Measurements from ENCODE around the gene CD244.

GRCh38 chr1:160801836-160802580 is 60.7 kb downstream of the CD244 start:
- TF ChIP-seq EZH2 (IDR thresholded peaks at IDR 0.05; ENCODE audit: borderline replicate concordance, insufficient read depth, low read length, poor library complexity, severe bottlenecking): no peak
- TF ChIP-seq RAD21 (conservative IDR thresholded peaks at IDR 0.05): no peak
- TF ChIP-seq EP300 (conservative IDR thresholded peaks at IDR 0.05; ENCODE audit: poor library complexity, severe bottlenecking): no peak
- no peak for TF ChIP-seq SMC3 (conservative IDR thresholded peaks at IDR 0.05; ENCODE audit: poor library complexity)
- no peak for TF ChIP-seq CTCF (IDR thresholded peaks at IDR 0.05; ENCODE audit: poor library complexity, severe bottlenecking)
- no peak for TF ChIP-seq MXI1 (conservative IDR thresholded peaks at IDR 0.05; ENCODE audit: poor library complexity, severe bottlenecking)

Measured in neural cell (in vitro differentiated cells).